NAMALWA (cell line): ENCODE results near the gene RTF2.
A peak's percentile ranks its signal among the peaks of the same experiment; 100 is the strongest.

ENCODE experiments used
- DNase-seq: peaks from one replicate; pipeline ENCODE4 v3.0.0-alpha.2; 2015; ENCODE audit warnings: low spot score

Gene RTF2

GRCh38 chr20:56468316-56469076 lies at the start of gene RTF2:
Gene RTF2 (plus strand): TSS chr20:56468627. CDS start chr20:56468698, 71 bp downstream.
- peak; percentile 95 for DNase-seq

GRCh38 chr20:56420028-56420427 lies 48.4 kb upstream of the RTF2 start:
- DNase-seq, result no peak

DNA sequence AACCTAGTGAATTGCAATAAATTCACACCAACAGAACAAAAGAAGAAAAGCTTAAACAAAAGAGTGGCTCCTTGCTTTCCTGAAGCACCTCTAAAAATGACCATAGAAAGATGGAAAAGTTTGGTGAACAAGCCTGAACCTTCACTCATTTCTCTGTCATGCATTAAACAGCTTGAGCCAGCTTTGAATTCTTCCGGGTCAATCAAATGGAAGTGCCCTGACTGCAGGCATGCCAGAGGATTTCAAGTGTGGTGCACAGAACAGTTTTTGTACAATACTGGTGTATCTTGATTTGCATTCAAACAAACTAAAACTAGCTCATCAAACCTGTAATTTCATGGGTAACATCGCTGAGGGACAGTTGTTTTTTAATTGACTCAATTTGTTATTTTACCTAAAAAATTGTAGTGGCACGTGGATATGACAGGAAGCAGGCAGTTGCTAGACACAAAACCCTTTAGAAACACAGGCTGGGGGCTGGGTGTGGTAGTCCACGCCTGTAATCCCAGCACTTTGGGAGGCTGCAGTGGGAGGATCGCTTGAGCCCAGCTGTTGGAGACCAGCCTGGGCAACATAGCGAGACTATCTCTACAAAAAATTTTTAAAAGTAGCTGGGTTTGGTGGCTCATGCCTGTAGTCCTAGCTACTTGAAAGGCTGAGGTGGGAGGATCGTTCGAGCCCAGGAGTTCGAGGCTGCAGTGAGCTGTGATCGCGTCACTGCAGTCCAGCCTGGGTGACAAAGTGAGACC lies 47.3 kb upstream of the RTF2 start:
- no peak for DNase-seq

DNA sequence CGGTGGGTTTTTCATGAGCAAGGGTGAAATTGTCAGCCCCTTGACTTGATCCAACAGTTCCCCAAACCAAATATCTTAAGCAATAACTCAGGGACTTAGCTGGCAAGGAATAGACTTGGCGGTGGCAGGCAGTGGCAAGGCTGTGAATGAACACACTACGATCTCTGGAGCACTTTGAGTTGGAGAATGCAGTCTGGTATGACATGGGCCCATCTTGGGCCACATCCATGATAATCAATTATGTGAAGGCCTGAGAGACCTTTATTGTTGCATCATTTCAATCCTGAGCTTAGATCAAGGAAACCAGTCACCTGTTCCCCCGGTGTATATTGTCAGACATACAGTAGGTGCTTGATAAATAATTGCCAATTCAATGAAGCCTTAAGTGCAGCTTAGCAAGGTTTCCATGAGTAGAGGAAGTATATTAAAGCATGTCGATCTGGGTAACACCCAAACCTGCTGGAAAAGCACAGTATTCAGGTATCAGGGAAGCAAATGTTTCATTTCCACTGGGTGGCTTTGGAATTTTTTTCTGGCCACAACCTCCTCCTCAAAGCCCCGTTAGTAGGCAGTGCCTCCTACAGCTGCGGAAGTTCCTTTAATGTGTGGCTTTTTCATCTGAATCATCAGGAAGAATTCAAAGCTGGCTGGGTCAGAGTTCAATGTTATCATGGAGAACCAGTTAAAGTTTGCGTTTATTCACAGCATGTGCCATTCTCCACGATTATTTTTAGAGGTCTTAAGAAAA lies 46.2 kb upstream of the RTF2 start:
- no peak for DNase-seq

DNA sequence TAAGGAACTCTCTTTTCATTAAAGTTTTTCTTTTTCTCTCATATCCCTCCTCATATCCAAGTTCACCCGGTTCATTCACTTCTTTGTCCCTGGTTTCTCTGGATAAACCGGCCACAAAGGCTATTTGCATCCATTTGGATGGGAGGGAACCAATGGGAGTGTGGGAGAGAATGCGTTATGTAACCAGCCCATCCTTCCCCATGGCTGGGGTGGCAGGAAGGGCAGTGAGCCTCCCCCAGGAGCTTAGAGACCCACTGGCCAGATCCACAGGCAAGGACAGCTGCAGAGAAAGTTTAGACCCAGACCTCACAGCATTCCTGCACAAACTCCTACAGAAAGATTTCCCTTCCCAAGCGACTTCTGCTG lies 45.6 kb upstream of the RTF2 start:
- DNase-seq, result no peak

- DNase-seq, result no peak
Measured at GRCh38 chr20:56423211-56423610, 45.2 kb upstream of the RTF2 start.

DNA sequence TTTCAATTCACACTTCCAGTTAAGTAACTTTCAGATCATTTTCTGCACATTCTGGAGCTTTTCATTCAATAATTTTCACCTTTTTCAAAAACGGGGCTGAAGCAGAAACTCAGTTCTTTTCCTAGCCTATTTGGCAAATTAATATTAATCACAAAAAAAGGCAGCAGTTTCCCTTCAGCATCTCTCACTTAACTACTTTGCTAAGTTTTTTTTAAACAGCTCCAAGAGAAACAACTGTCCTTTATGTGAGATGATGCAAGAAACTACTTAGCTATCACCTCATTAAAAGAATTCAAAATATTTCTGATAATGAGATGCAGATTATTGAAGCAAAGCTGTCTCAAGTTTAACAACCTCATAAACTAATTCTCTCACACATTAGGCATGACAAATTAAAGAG lies 44.5 kb upstream of the RTF2 start:
- DNase-seq, result no peak

- no peak for DNase-seq
Measured at GRCh38 chr20:56424931-56425330, 43.5 kb upstream of the RTF2 start.

GRCh38 chr20:56426026-56426425 lies 42.4 kb upstream of the RTF2 start:
- DNase-seq, result no peak

DNA sequence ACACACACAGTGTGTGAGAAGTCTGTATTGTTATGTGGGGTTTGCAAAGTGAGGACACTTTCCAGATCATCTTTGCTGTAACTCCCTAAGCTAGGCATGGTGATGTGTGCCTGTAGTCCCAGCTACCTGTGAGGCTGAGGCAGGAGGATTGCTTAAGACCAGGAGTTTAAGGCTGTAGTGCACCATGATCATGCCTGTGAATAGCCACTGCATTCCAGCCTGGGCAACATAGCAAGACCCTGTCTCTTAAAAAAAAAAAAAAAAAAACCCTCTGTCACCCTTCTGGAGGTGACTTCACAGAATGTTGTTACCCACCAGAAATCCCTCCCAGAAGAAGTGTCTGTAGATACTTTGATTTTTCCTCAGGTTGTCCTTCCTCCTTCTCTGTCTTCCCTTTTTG lies 41.5 kb upstream of the RTF2 start:
- no peak for DNase-seq

DNA sequence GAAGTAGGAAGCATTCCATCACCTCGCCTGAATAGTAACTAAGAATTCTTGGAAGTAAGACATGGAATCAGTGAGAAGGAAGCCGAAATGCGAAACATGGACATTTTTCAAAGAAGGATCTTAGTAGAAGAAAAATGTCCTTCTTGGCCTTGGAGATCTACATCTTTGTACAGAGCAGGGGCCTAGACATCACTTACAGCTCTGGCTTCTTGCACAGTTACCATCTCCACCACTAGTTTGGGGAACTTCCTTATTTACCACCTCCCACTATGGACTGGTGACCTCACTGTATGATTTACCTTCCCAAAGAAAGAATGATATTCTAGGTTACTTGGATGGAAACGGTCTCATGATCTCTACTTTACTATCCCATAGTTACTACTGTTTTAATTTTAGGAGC lies 40.6 kb upstream of the RTF2 start:
- DNase-seq, result no peak

DNA sequence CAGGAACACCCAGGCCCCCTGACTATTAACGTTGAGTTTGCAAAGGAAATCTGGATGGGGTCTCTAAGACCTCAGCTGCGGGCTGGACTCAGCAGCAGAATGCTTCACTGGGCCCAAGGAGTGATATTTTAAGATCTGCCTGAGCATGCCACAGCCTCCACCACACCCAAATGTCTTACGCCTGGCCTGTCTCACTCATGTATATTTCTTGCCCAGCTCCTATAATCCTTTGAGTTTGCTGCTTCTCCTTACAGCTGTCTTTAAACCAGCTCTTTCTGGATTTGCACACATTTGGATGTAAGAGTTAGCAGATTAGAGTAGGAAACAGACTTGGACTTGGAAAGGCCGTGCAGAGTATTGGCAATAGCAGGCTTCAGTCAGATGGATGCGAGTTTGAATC lies 40.0 kb upstream of the RTF2 start:
- DNase-seq, result no peak

GRCh38 chr20:56428881-56429280 lies 39.5 kb upstream of the RTF2 start:
- DNase-seq, result no peak

- DNase-seq, result no peak
Measured at GRCh38 chr20:56429502-56429901, 38.9 kb upstream of the RTF2 start.

- no peak for DNase-seq
Measured at GRCh38 chr20:56429941-56430340, 38.5 kb upstream of the RTF2 start.

DNA sequence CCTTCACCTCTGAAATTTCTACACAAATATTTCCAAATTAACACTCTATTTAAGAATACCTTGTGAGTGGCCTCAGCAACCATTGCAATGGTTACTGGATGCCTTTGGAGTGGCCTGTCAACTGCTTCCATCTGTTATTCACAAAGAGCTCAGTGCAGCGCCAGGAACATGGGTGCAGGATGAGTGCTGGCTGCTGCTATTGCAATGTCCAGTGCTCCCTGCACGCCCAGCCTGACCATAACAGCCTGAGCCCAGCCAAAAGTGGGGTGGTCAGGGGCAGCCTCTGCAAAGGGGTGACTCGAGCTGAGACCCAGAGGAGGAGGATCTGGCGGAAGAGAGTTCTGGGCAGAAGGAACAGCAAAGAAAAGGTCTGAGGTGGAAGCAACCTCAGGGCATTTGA lies 38.0 kb upstream of the RTF2 start:
- no peak for DNase-seq

GRCh38 chr20:56430957-56431356 lies 37.5 kb upstream of the RTF2 start:
- DNase-seq, result no peak

DNA sequence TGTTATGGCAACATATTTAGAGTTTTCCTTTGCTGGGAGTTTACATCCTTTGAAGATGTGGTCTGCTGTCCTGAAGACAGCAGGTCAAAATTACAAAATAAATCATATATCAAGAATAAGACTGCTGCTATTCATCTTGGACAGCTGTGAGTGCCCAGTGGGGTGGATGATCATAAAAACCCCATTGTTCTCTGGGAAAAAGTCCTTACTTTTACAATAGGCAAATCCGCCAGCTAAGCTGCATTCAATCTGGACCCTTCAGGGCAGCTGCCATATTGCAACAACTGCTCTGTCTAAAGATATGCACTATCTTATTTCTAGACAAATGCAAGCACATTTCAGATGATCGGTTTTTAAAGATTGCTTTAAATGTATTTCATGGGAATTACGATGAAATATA lies 37.0 kb upstream of the RTF2 start:
- no peak for DNase-seq

DNA sequence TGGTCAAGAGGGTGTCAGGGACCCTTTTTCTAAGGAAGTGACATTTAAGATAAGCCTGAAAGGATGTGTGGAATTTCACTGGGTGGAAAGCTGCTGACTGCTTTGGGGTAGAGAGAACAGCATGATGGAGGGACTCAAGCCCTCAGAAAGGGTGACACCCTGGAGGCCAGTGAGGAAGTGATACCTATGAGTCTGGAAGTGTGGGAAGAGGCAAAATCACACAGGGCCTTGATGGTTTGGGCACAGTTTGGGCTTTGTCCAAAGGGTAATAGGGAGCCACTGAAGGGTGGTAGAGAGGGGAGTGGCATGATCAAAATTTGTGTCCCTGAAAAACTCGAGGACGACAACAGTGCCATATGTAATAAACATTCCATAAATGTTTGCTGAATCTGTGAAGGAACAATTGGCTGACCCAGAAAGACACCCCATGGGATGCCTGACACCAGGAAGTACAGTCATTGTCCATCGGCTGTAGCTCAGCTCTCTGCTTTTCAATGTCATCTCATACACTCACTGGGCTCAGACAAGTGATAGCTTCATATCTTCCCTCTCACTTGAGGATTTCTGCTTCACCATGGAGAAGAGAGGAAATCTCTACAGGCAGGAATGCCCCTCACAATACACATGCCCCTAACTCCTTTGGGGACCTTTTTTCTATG lies 35.1 kb upstream of the RTF2 start:
- no peak for DNase-seq

- no peak for DNase-seq
Measured at GRCh38 chr20:56433880-56434255, 34.6 kb upstream of the RTF2 start.

- DNase-seq, result no peak
Measured at GRCh38 chr20:56437196-56437960, 31.0 kb upstream of the RTF2 start.

GRCh38 chr20:56438284-56438683 lies 30.1 kb upstream of the RTF2 start:
- DNase-seq, result no peak
